ENCODE measurements around the gene DLGAP1.

DLGAP1 gene

GRCh38 chr18:3903337-3903736 is 551.8 kb downstream of the DLGAP1 start:
- no peak overlapping the region for H3K27ac ChIP-seq (ENCODE audit: low read depth, low read length)
- no peaks in the 10 kb centered on the region for H3K4me1 ChIP-seq (ENCODE audit: control insufficient read depth in 5 of 5, insufficient read depth in 5 of 5, low read length in 5 of 5)
- H3K36me3 ChIP-seq (ENCODE audit: control insufficient read depth in 5 of 5, insufficient read depth in 5 of 5, low read length in 5 of 5): no peaks in the 10 kb centered on the region
- H3K27me3 ChIP-seq (ENCODE audit: control insufficient read depth in 5 of 5, insufficient read depth in 4 of 5, low read length in 5 of 5): no peaks in the 10 kb centered on the region
- H3K9me3 ChIP-seq (ENCODE audit: control insufficient read depth in 5 of 5, low read length in 5 of 5): no peaks in the 10 kb centered on the region
- H3K4me3 ChIP-seq (ENCODE audit: low read depth in 1 of 5, low read length in 5 of 5): no peak overlapping the region
- no peak overlapping the region for H3K9ac ChIP-seq (ENCODE audit: low read length in 5 of 5)

- Histone ChIP-seq H3K9me3 (ENCODE audit: control insufficient read depth in 5 of 5, low read length in 5 of 5) (no peaks in the 10 kb centered on the region), H3K4me1 (ENCODE audit: control insufficient read depth in 5 of 5, insufficient read depth in 5 of 5, low read length in 5 of 5) (no peaks in the 10 kb centered on the region), H3K4me3 (ENCODE audit: low read depth in 1 of 5, low read length in 5 of 5) (no peak overlapping the region), H3K9ac (ENCODE audit: low read length in 5 of 5) (no peak overlapping the region), H3K27me3 (ENCODE audit: control insufficient read depth in 5 of 5, insufficient read depth in 4 of 5, low read length in 5 of 5) (no peaks in the 10 kb centered on the region), H3K36me3 (ENCODE audit: control insufficient read depth in 5 of 5, insufficient read depth in 5 of 5, low read length in 5 of 5) (no peaks in the 10 kb centered on the region), H3K27ac (ENCODE audit: low read depth, low read length) (no peak overlapping the region)
Measured at GRCh38 chr18:3902676-3903075, 552.4 kb downstream of the DLGAP1 start.

GRCh38 chr18:3901811-3902210 is 553.3 kb downstream of the DLGAP1 start:
- no peaks in the 10 kb centered on the region for H3K27me3 ChIP-seq (ENCODE audit: control insufficient read depth in 5 of 5, insufficient read depth in 4 of 5, low read length in 5 of 5)
- H3K27ac ChIP-seq (ENCODE audit: low read depth, low read length): no peak overlapping the region
- no peaks in the 10 kb centered on the region for H3K36me3 ChIP-seq (ENCODE audit: control insufficient read depth in 5 of 5, insufficient read depth in 5 of 5, low read length in 5 of 5)
- H3K9ac ChIP-seq (ENCODE audit: low read length in 5 of 5): no peak overlapping the region
- H3K4me1 ChIP-seq (ENCODE audit: control insufficient read depth in 5 of 5, insufficient read depth in 5 of 5, low read length in 5 of 5): no peaks in the 10 kb centered on the region
- H3K4me3 ChIP-seq (ENCODE audit: low read depth in 1 of 5, low read length in 5 of 5): no peak overlapping the region
- H3K9me3 ChIP-seq (ENCODE audit: control insufficient read depth in 5 of 5, low read length in 5 of 5): no peaks in the 10 kb centered on the region

- no peak overlapping the region for H3K27ac ChIP-seq (ENCODE audit: low read depth, low read length)
- no peaks in the 10 kb centered on the region for H3K27me3 ChIP-seq (ENCODE audit: control insufficient read depth in 5 of 5, insufficient read depth in 4 of 5, low read length in 5 of 5)
Measured at GRCh38 chr18:3901042-3901441, 554.1 kb downstream of the DLGAP1 start.

GRCh38 chr18:3900327-3900726 is 554.8 kb downstream of the DLGAP1 start:
- Histone ChIP-seq H3K27me3 (ENCODE audit: control insufficient read depth in 5 of 5, insufficient read depth in 4 of 5, low read length in 5 of 5) (no peaks in the 10 kb centered on the region), H3K9ac (ENCODE audit: low read length in 5 of 5) (no peak overlapping the region), H3K36me3 (ENCODE audit: control insufficient read depth in 5 of 5, insufficient read depth in 5 of 5, low read length in 5 of 5) (no peaks in the 10 kb centered on the region), H3K27ac (ENCODE audit: low read depth, low read length) (no peak overlapping the region), H3K9me3 (ENCODE audit: control insufficient read depth in 5 of 5, low read length in 5 of 5) (peaks cover 0 to 1% (median 0%) of the 10 kb centered on the region in 5 donors), H3K4me1 (ENCODE audit: control insufficient read depth in 5 of 5, insufficient read depth in 5 of 5, low read length in 5 of 5) (no peaks in the 10 kb centered on the region), H3K4me3 (ENCODE audit: low read depth in 1 of 5, low read length in 5 of 5) (no peak overlapping the region)

More at GRCh38 chr18:3901042-3901441, 554.1 kb downstream of the DLGAP1 start:
- Histone ChIP-seq H3K4me3 (ENCODE audit: low read depth in 1 of 5, low read length in 5 of 5) (no peak overlapping the region), H3K4me1 (ENCODE audit: control insufficient read depth in 5 of 5, insufficient read depth in 5 of 5, low read length in 5 of 5) (no peaks in the 10 kb centered on the region), H3K36me3 (ENCODE audit: control insufficient read depth in 5 of 5, insufficient read depth in 5 of 5, low read length in 5 of 5) (no peaks in the 10 kb centered on the region), H3K9ac (ENCODE audit: low read length in 5 of 5) (no peak overlapping the region), H3K9me3 (ENCODE audit: control insufficient read depth in 5 of 5, low read length in 5 of 5) (no peaks in the 10 kb centered on the region)

GRCh38 chr18:3898861-3899613 is 556.1 kb downstream of the DLGAP1 start:
- Histone ChIP-seq H3K4me3 (ENCODE audit: low read depth in 1 of 5, low read length in 5 of 5) (no peak overlapping the region), H3K27me3 (ENCODE audit: control insufficient read depth in 5 of 5, insufficient read depth in 4 of 5, low read length in 5 of 5) (no peaks in the 10 kb centered on the region), H3K36me3 (ENCODE audit: control insufficient read depth in 5 of 5, insufficient read depth in 5 of 5, low read length in 5 of 5) (no peaks in the 10 kb centered on the region), H3K27ac (ENCODE audit: low read depth, low read length) (no peak overlapping the region), H3K9me3 (ENCODE audit: control insufficient read depth in 5 of 5, low read length in 5 of 5) (peaks cover 0 to 3% (median 0%) of the 10 kb centered on the region in 5 donors), H3K4me1 (ENCODE audit: control insufficient read depth in 5 of 5, insufficient read depth in 5 of 5, low read length in 5 of 5) (no peaks in the 10 kb centered on the region), H3K9ac (ENCODE audit: low read length in 5 of 5) (no peak overlapping the region)

GRCh38 chr18:3892152-3892551 is 563.0 kb downstream of the DLGAP1 start:
- Histone ChIP-seq H3K4me1 (ENCODE audit: control insufficient read depth in 5 of 5, insufficient read depth in 5 of 5, low read length in 5 of 5) (peaks cover 0 to 3% (median 0%) of the 10 kb centered on the region in 5 donors), H3K27me3 (ENCODE audit: control insufficient read depth in 5 of 5, insufficient read depth in 4 of 5, low read length in 5 of 5) (no peaks in the 10 kb centered on the region), H3K9ac (ENCODE audit: low read length in 5 of 5) (no peak overlapping the region), H3K4me3 (ENCODE audit: low read depth in 1 of 5, low read length in 5 of 5) (no peak overlapping the region), H3K36me3 (ENCODE audit: control insufficient read depth in 5 of 5, insufficient read depth in 5 of 5, low read length in 5 of 5) (no peaks in the 10 kb centered on the region), H3K9me3 (ENCODE audit: control insufficient read depth in 5 of 5, low read length in 5 of 5) (peaks cover 0 to 3% (median 0%) of the 10 kb centered on the region in 5 donors), H3K27ac (ENCODE audit: low read depth, low read length) (no peak overlapping the region)

- H3K9ac ChIP-seq (ENCODE audit: low read length in 5 of 5): no peak overlapping the region
- no peak overlapping the region for H3K4me3 ChIP-seq (ENCODE audit: low read depth in 1 of 5, low read length in 5 of 5)
- peaks cover 0 to 3% (median 0%) of the 10 kb centered on the region in 5 donors for H3K9me3 ChIP-seq (ENCODE audit: control insufficient read depth in 5 of 5, low read length in 5 of 5)
- H3K36me3 ChIP-seq (ENCODE audit: control insufficient read depth in 5 of 5, insufficient read depth in 5 of 5, low read length in 5 of 5): no peaks in the 10 kb centered on the region
- no peaks in the 10 kb centered on the region for H3K27me3 ChIP-seq (ENCODE audit: control insufficient read depth in 5 of 5, insufficient read depth in 4 of 5, low read length in 5 of 5)
- peaks cover 0 to 11% (median 0%) of the 10 kb centered on the region in 5 donors for H3K4me1 ChIP-seq (ENCODE audit: control insufficient read depth in 5 of 5, insufficient read depth in 5 of 5, low read length in 5 of 5)
- H3K27ac ChIP-seq (ENCODE audit: low read depth, low read length): no peak overlapping the region
Measured at GRCh38 chr18:3891245-3891644, 563.9 kb downstream of the DLGAP1 start.

- Histone ChIP-seq H3K9ac (ENCODE audit: low read length in 5 of 5) (no peak overlapping the region), H3K9me3 (ENCODE audit: control insufficient read depth in 5 of 5, low read length in 5 of 5) (no peaks in the 10 kb centered on the region), H3K27me3 (ENCODE audit: control insufficient read depth in 5 of 5, insufficient read depth in 4 of 5, low read length in 5 of 5) (no peaks in the 10 kb centered on the region), H3K4me1 (ENCODE audit: control insufficient read depth in 5 of 5, insufficient read depth in 5 of 5, low read length in 5 of 5) (peaks cover 0 to 11% (median 0%) of the 10 kb centered on the region in 5 donors), H3K4me3 (ENCODE audit: low read depth in 1 of 5, low read length in 5 of 5) (no peak overlapping the region), H3K27ac (ENCODE audit: low read depth, low read length) (no peak overlapping the region), H3K36me3 (ENCODE audit: control insufficient read depth in 5 of 5, insufficient read depth in 5 of 5, low read length in 5 of 5) (no peaks in the 10 kb centered on the region)
Measured at GRCh38 chr18:3889803-3890202, 565.3 kb downstream of the DLGAP1 start.

- H3K4me3 ChIP-seq (ENCODE audit: low read depth in 1 of 5, low read length in 5 of 5): no peak overlapping the region
Measured at GRCh38 chr18:3889121-3889520, 566.0 kb downstream of the DLGAP1 start.

More at GRCh38 chr18:3889121-3889520, 566.0 kb downstream of the DLGAP1 start:
- Histone ChIP-seq H3K4me1 (ENCODE audit: control insufficient read depth in 5 of 5, insufficient read depth in 5 of 5, low read length in 5 of 5) (peaks cover 0 to 11% (median 0%) of the 10 kb centered on the region in 5 donors), H3K27me3 (ENCODE audit: control insufficient read depth in 5 of 5, insufficient read depth in 4 of 5, low read length in 5 of 5) (no peaks in the 10 kb centered on the region), H3K9ac (ENCODE audit: low read length in 5 of 5) (no peak overlapping the region), H3K27ac (ENCODE audit: low read depth, low read length) (no peak overlapping the region), H3K9me3 (ENCODE audit: control insufficient read depth in 5 of 5, low read length in 5 of 5) (no peaks in the 10 kb centered on the region), H3K36me3 (ENCODE audit: control insufficient read depth in 5 of 5, insufficient read depth in 5 of 5, low read length in 5 of 5) (no peaks in the 10 kb centered on the region)
